ENCODE results near the gene CFDP1. TPM values are rescaled to one million over a fixed set of nuclear protein-coding genes. Genes with fewer than 3 reads are reported as not detected.

The CFDP1 gene
- total RNA-seq, 4 donors from 2014 or later = 51.2 to 318 (median 145) TPM

GRCh38 chr16:75318737-75319136 lies 114.6 kb downstream of the CFDP1 start:
- intact Hi-C loops (cut with DNase I; ENCODE audit: low total_unique reads) = no loop called here
- in situ Hi-C loops (cut with MboI; ENCODE audit: low pct_ligation_motif_present in 1 of 4, low pct_unique_long_range_greater_than_20kb in 1 of 4, low sequenced_read_pairs in 3 of 4) = no loop called here
- Histone ChIP-seq H3K27me3 (no peaks in the 10 kb centered on the region), H3K36me3 (no peaks in the 10 kb centered on the region), H3K9me3 (no peaks in the 10 kb centered on the region), H3K4me3 (no peak overlapping the region), H3K4me1 (peaks cover 0 to 14% (median 0%) of the 10 kb centered on the region in 4 donors), H3K27ac (no peak overlapping the region)
- DNase-seq = no peak
- 88 to 90% methylated on average over 3 of the region's 3 CpGs for WGBS, 2 donors (ENCODE audit: low coverage in 1 of 2)
- TF ChIP-seq EP300 (IDR thresholded peaks at IDR 0.05; ENCODE audit: low read depth) = no peak
- no peak for TF ChIP-seq CTCF (IDR thresholded peaks at IDR 0.05)
- no peak for TF ChIP-seq POLR2AphosphoS5 (IDR thresholded peaks at IDR 0.05)
- no peak for TF ChIP-seq POLR2A (IDR thresholded peaks at IDR 0.05)

GRCh38 chr16:75317532-75317931 lies 115.8 kb downstream of the CFDP1 start:
- WGBS, 2 donors (ENCODE audit: low coverage in 1 of 2) = 83 to 100% methylated on average over 3 to 4 of the region's 4 CpGs
- H3K27ac ChIP-seq = no peak overlapping the region

DNA sequence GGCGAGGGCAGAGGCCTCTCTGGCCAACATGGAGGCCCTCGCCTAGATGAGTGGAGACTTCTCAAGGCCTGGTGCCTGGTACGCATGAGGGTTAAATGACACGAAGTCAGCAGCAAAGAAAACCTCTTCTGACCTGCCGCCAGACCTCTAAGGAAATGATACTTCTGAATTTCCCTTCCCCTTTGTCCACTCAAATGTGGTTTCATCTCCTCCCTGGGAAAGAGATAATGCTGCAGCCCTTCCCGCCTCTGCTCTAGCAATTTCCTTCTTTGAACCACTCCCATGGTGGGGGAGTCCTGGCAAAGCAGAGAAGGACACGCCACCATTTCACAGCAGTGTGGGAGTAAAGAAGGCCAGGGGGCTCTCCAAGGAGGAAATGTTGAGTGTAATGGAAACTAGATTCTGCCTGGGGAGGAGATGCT lies 116.2 kb downstream of the CFDP1 start:
- 78 to 100% methylated on average over 3 to 7 of the region's 7 CpGs for WGBS, 2 donors (ENCODE audit: low coverage in 1 of 2)
- no peak overlapping the region for H3K27ac ChIP-seq
- no peaks in the 10 kb centered on the region for H3K36me3 ChIP-seq
- in situ Hi-C loops (cut with MboI; ENCODE audit: low pct_ligation_motif_present in 1 of 4, low pct_unique_long_range_greater_than_20kb in 1 of 4, low sequenced_read_pairs in 3 of 4) (no loop called here), intact Hi-C loops (cut with DNase I; ENCODE audit: low total_unique reads) (no loop called here)
- H3K27me3 ChIP-seq = no peaks in the 10 kb centered on the region
- H3K4me3 ChIP-seq = no peak overlapping the region
- TF ChIP-seq CTCF (IDR thresholded peaks at IDR 0.05) = no peak
- no peak for TF ChIP-seq POLR2A (IDR thresholded peaks at IDR 0.05)
- TF ChIP-seq EP300 (IDR thresholded peaks at IDR 0.05; ENCODE audit: low read depth) = no peak
- no peak for TF ChIP-seq POLR2AphosphoS5 (IDR thresholded peaks at IDR 0.05)
- no peak for DNase-seq
- peaks cover 0 to 14% (median 0%) of the 10 kb centered on the region in 4 donors for H3K4me1 ChIP-seq
- H3K9me3 ChIP-seq = no peaks in the 10 kb centered on the region

More at GRCh38 chr16:75317532-75317931, 115.8 kb downstream of the CFDP1 start:
- in situ Hi-C loops (cut with MboI; ENCODE audit: low pct_ligation_motif_present in 1 of 4, low pct_unique_long_range_greater_than_20kb in 1 of 4, low sequenced_read_pairs in 3 of 4) (no loop called here), intact Hi-C loops (cut with DNase I; ENCODE audit: low total_unique reads) (no loop called here)
- H3K36me3 ChIP-seq = no peaks in the 10 kb centered on the region
- peaks cover 0 to 14% (median 0%) of the 10 kb centered on the region in 4 donors for H3K4me1 ChIP-seq
- H3K9me3 ChIP-seq = no peaks in the 10 kb centered on the region
- TF ChIP-seq EP300 (IDR thresholded peaks at IDR 0.05; ENCODE audit: low read depth) (no peak), POLR2AphosphoS5 (IDR thresholded peaks at IDR 0.05) (no peak)
- DNase-seq = no peak
- H3K27me3 ChIP-seq = no peaks in the 10 kb centered on the region
- no peak overlapping the region for H3K4me3 ChIP-seq

GRCh38 chr16:75315539-75316306 lies 117.6 kb downstream of the CFDP1 start:
- no peak for TF ChIP-seq POLR2A (IDR thresholded peaks at IDR 0.05)
- no peak for TF ChIP-seq CTCF (IDR thresholded peaks at IDR 0.05)
- no peak for TF ChIP-seq EP300 (IDR thresholded peaks at IDR 0.05; ENCODE audit: low read depth)
- TF ChIP-seq POLR2AphosphoS5 (IDR thresholded peaks at IDR 0.05) = no peak
- in situ Hi-C loops (cut with MboI; ENCODE audit: low pct_ligation_motif_present in 1 of 4, low pct_unique_long_range_greater_than_20kb in 1 of 4, low sequenced_read_pairs in 3 of 4) (no loop called here), intact Hi-C loops (cut with DNase I; ENCODE audit: low total_unique reads) (no loop called here)
- Histone ChIP-seq H3K27ac (no peak overlapping the region), H3K4me1 (peaks cover 0 to 12% (median 0%) of the 10 kb centered on the region in 4 donors), H3K36me3 (no peaks in the 10 kb centered on the region), H3K27me3 (no peaks in the 10 kb centered on the region), H3K9me3 (no peaks in the 10 kb centered on the region), H3K4me3 (no peak overlapping the region)
- no peak for DNase-seq
- 96 to 98% methylated on average over 4 to 6 of the region's 6 CpGs for WGBS, 2 donors (ENCODE audit: low coverage in 1 of 2)
